Ovary (tissue), 3 donors: ENCODE measurements around the gene APOL6.

ENCODE experiments used
- CTCF ChIP-seq, 3 donors: fragments of 450-650 bp in 2 of 3; fragments of 200-600 bp in 1 of 3; IDR thresholded peaks; one replicate each; pipeline versions ENCODE4 v1.5.1 to v1.8.0; 2016 to 2022; ENCODE audit warnings: antibody characterized with exemption in 3 of 3, mild to moderate bottlenecking in 1 of 3
- POLR2A ChIP-seq: fragments of 450-650 bp; IDR thresholded peaks from one replicate; pipeline ENCODE4 v1.6.1; 2017; ENCODE audit warnings: antibody characterized with exemption, mild to moderate bottlenecking, moderate library complexity
- donor health status: DM: no; HTN: no; CAD: no.

- TF ChIP-seq CTCF (IDR thresholded peaks at IDR 0.05) (no peak), POLR2A (no peak)
Observed at GRCh38 chr22:35605851-35606481, 42.3 kb upstream of the APOL6 start.
